T-helper 1 cell treated with Interleukin-12 subunit alpha and Interleukin-12 subunit beta and Interleukin-4 antibody, amounts not matched to agents 30 μg/mL and 1 μg/mL, for 36 hours (primary cell): ENCODE data around the gene POR.
"Not testable (repeated sequence)": the region's sequence is repeated elsewhere in the genome, so short reads cannot be mapped to it uniquely, and the experiment has no call there.

Experiments used
- H3K27ac Mint-ChIP-seq: one replicate; pipeline ENCODE4 v1.8.0; 2021; ENCODE audit warnings: mild to moderate bottlenecking, mixed read lengths
- H3K27me3 Mint-ChIP-seq: one replicate; pipeline ENCODE4 v1.8.0; 2021; ENCODE audit warnings: low read depth, mixed read lengths
- H3K36me3 Mint-ChIP-seq: one replicate; pipeline ENCODE4 v1.8.0; 2021; ENCODE audit warnings: low read depth, mixed read lengths
- H3K4me1 Mint-ChIP-seq: one replicate; pipeline ENCODE4 v1.8.0; 2021; ENCODE audit warnings: low read depth, mixed read lengths
- H3K4me3 Mint-ChIP-seq: one replicate; pipeline ENCODE4 v1.8.0; 2021; ENCODE audit warnings: mild to moderate bottlenecking, moderate library complexity, mixed read lengths
- H3K9me3 Mint-ChIP-seq: one replicate; pipeline ENCODE4 v1.8.0; 2021; ENCODE audit warnings: mixed read lengths

The POR gene

GRCh38 chr7:75914655-75915415 is at the start of gene POR:
POR (plus strand) TSS chr7:75915155; CDS start chr7:75954002, 38,847 bp downstream.
- peak within 1 kb of the TSS; percentile 89 for H3K4me3 Mint-ChIP-seq
- peak within 1 kb of the TSS; percentile 90 for H3K27ac Mint-ChIP-seq
- H3K36me3 Mint-ChIP-seq, result peaks cover 2% of the 10 kb centered on the region
- no peaks in the 10 kb centered on the region for H3K9me3 Mint-ChIP-seq
- H3K4me1 Mint-ChIP-seq, result peaks cover 16% of the 10 kb centered on the region
- no peaks in the 10 kb centered on the region for H3K27me3 Mint-ChIP-seq

DNA sequence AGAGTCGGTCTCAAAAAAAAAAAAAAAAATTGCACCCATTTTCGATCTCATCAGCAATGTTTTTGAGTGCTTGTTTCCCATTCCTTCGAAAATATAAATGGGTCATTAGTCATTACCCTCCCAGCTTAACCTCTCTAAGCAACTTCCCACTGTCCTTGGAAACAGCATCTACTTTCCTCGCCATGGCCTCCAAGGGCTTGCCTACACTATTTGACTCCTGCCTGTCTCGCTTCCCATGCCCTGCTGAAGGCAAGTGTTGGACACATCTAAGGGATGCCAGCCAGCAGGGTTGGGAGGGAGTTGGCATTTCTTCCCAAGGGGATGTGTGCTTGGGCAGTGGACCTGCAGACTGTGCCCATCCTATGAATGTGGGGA is 48.9 kb upstream of the POR start:
- H3K27me3 Mint-ChIP-seq, result peaks cover 4% of the 10 kb centered on the region
- H3K27ac Mint-ChIP-seq, result no peak overlapping the region
- peaks cover 16% of the 10 kb centered on the region for H3K4me1 Mint-ChIP-seq
- no peaks in the 10 kb centered on the region for H3K36me3 Mint-ChIP-seq
- no peaks in the 10 kb centered on the region for H3K9me3 Mint-ChIP-seq
- no peak overlapping the region for H3K4me3 Mint-ChIP-seq

DNA sequence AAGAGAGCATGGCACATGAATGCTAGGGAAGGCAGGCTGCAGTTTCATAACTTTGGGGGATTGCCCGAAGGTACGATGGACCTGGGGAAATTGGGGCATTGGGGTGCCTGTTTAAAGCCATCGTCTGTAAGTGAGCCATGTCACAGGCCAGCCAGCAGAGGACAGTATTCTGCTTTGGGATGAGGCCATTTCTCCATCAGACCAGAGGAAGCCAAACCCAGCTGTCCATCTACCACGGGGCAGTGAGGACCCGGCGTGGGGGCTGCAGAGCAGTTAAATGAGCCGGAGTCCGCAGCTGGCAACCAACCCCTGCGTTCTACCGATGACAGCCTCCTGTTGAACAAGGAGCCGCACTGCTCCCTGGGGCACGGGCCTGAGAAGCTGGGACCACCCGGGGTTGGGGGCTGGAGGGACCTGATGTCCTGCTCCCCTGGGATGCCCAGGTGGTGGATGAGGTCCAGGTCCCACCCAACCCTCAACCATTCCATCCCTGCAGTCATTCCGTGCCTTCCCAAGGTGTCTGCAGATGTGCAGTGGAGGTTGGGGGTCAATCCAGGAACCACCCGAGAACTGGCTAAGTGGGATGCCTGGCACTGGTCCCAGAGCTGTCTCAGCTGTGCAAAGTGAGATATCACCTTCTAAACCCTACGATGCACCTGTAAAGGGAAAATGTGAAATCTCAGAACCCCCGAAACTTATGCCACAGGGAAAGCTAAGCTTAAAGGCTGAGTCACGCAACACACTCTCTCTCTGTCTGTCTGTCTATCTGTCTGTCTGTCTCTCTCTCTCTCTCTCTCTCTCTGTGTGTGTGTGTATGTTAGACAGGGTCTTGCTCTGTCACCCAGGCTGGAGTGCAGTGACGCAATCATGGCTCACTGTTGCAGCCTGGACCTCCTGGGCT is 48.2 kb upstream of the POR start:
- Mint-ChIP-seq H3K4me1 (peaks cover 16% of the 10 kb centered on the region), H3K36me3 (no peaks in the 10 kb centered on the region), H3K27ac (no peak overlapping the region), H3K9me3 (no peaks in the 10 kb centered on the region), H3K27me3 (peaks cover 4% of the 10 kb centered on the region), H3K4me3 (no peak overlapping the region)

DNA sequence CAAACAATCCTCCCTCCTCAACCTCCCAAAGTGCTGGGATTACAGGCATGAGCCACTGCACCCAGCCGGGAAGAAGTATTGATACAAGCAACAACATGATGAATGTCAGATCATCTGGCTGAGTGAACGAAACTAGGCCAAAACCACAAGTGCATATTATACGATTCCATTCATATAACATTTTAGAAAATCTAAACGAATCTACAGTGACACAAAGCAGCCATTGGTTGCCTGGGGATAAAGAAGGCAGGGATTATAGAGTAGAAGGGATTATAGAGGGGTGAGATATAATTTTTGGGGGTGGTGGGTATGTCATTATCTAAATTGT is 47.6 kb upstream of the POR start:
- no peaks in the 10 kb centered on the region for H3K9me3 Mint-ChIP-seq
- peaks cover 16% of the 10 kb centered on the region for H3K4me1 Mint-ChIP-seq
- H3K27ac Mint-ChIP-seq, result no peak overlapping the region
- H3K4me3 Mint-ChIP-seq, result no peak overlapping the region
- no peaks in the 10 kb centered on the region for H3K36me3 Mint-ChIP-seq
- H3K27me3 Mint-ChIP-seq, result peaks cover 4% of the 10 kb centered on the region

DNA sequence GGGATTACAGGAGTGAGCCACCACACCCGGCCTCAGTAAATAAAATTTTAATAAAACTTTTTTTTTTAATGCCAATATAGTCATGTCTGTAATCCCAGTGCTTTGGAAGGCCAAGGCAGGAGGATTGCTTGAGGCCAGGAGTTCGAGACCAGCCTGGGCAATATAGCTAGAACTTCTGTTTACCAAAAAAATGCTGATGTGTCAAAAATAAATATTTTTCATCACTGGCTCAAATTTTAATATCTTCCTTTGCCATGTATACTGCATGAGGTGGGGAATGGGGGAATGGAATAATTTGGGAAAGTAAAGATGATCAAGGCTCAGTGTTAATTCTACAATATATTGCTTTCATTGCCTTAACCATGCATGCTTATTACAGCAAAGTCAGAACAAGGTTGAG is 46.8 kb upstream of the POR start:
- peaks cover 16% of the 10 kb centered on the region for H3K4me1 Mint-ChIP-seq
- peaks cover 4% of the 10 kb centered on the region for H3K27me3 Mint-ChIP-seq
- no peaks in the 10 kb centered on the region for H3K9me3 Mint-ChIP-seq
- no peaks in the 10 kb centered on the region for H3K36me3 Mint-ChIP-seq
- no peak overlapping the region for H3K4me3 Mint-ChIP-seq
- H3K27ac Mint-ChIP-seq, result no peak overlapping the region

GRCh38 chr7:75869776-75870379 is 45.1 kb upstream of the POR start:
- Mint-ChIP-seq H3K36me3 (no peaks in the 10 kb centered on the region), H3K27me3 (peaks cover 4% of the 10 kb centered on the region), H3K27ac (no peak overlapping the region), H3K4me3 (no peak overlapping the region), H3K9me3 (no peaks in the 10 kb centered on the region), H3K4me1 (peaks cover 16% of the 10 kb centered on the region)

DNA sequence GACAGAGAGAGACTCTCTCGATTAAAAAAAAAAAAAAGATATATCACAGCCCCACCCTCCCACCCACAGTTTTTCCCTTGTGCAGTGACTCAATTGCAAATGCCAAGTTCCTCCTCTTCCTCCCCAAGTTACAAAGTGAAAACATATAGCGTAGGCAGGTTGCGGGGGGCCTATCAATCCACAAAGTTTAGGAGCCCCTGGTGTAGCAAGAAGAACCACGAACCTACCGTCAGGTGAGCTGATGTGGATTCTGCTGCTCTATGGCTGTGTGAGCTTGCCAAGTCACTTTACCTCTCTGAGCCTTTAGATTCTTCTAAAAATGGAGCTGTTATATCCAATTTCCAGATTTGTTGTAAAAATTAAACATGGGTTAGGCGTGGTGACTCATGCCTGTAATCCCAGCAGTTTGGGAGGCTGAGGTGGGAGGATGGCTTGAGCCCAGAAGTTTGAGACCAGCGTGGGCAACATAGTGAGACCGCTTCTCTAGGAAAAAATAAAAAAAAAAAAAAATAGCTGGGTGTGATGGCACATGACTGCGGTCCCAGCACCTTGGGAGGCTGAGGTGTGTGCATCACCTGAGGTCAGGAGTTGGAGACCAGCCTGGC is 44.3 kb upstream of the POR start:
- peaks cover 4% of the 10 kb centered on the region for H3K27me3 Mint-ChIP-seq
- H3K9me3 Mint-ChIP-seq, result no peaks in the 10 kb centered on the region
- peaks cover 16% of the 10 kb centered on the region for H3K4me1 Mint-ChIP-seq
- no peak overlapping the region for H3K27ac Mint-ChIP-seq
- no peak overlapping the region for H3K4me3 Mint-ChIP-seq
- no peaks in the 10 kb centered on the region for H3K36me3 Mint-ChIP-seq

GRCh38 chr7:75872073-75872782 is 42.7 kb upstream of the POR start:
- no peak overlapping the region for H3K4me3 Mint-ChIP-seq
- no peaks in the 10 kb centered on the region for H3K36me3 Mint-ChIP-seq
- H3K9me3 Mint-ChIP-seq, result no peaks in the 10 kb centered on the region
- H3K27me3 Mint-ChIP-seq, result no peaks in the 10 kb centered on the region
- H3K27ac Mint-ChIP-seq, result no peak overlapping the region
- peaks cover 10% of the 10 kb centered on the region for H3K4me1 Mint-ChIP-seq

- not testable (repeated sequence) for H3K9me3 Mint-ChIP-seq, H3K27ac Mint-ChIP-seq, H3K27me3 Mint-ChIP-seq, H3K36me3 Mint-ChIP-seq, H3K4me3 Mint-ChIP-seq
- H3K4me1 Mint-ChIP-seq, result peaks cover 17% of the 10 kb centered on the region
Observed at GRCh38 chr7:75874180-75874579, 40.8 kb upstream of the POR start.

GRCh38 chr7:75875113-75876080 is 39.6 kb upstream of the POR start:
- Mint-ChIP-seq H3K27ac (no peak overlapping the region), H3K4me3 (no peak overlapping the region), H3K36me3 (peaks cover 12% of the 10 kb centered on the region), H3K27me3 (no peaks in the 10 kb centered on the region), H3K9me3 (no peaks in the 10 kb centered on the region), H3K4me1 (peaks cover 21% of the 10 kb centered on the region)

DNA sequence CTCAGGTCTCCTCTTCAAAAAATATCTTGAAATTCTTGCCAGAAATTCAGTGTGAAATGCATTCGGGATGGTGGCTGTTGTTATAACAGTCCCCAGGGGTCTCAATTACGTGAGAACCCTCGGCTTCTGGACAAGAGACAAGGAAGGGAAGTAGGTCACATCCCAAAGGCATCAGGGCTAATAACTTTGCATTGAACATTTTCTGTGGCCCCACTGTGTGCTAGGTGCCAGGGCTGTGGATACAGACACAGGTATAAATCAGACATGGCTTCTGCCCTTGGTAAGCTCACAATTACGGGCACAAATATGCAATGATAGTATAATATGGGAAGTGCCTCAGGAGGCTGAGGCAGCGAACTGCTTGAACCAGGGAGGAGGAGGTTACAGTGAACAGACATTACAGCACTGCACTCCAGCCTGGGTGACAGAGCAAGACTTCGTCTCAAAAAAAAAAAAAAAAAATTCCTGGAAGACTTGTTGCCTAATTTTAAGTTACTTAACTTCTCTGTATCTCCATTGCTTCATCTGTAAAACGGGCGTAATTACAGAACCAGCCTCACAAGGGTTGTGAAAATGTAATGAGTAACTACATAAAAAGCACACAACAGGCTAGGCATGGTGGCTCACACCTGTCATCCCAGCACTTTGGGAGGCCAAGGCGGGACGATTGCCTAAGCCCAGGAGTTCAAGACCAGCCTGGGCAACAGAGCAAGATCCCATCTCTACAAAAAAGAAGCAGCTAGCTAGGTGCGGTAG is 38.7 kb upstream of the POR start:
- Mint-ChIP-seq H3K27ac (no peak overlapping the region), H3K4me1 (peaks cover 19% of the 10 kb centered on the region), H3K9me3 (no peaks in the 10 kb centered on the region), H3K4me3 (no peak overlapping the region), H3K27me3 (no peaks in the 10 kb centered on the region), H3K36me3 (peaks cover 16% of the 10 kb centered on the region)

GRCh38 chr7:75878312-75878768 is 36.6 kb upstream of the POR start:
- peak overlapping the region; percentile 100 for H3K4me3 Mint-ChIP-seq
- no peaks in the 10 kb centered on the region for H3K9me3 Mint-ChIP-seq
- H3K36me3 Mint-ChIP-seq, result peaks cover 27% of the 10 kb centered on the region
- peaks cover 24% of the 10 kb centered on the region for H3K4me1 Mint-ChIP-seq
- H3K27ac Mint-ChIP-seq, result peak overlapping the region; percentile 98
- no peaks in the 10 kb centered on the region for H3K27me3 Mint-ChIP-seq
